Endothelial cell of umbilical vein (primary cell): ENCODE measurements around the gene PPP1R26. TPM values are rescaled to one million over a fixed set of nuclear protein-coding genes. Genes with fewer than 3 reads are reported as not detected.
"Not testable (repeated sequence)": the region's sequence is repeated elsewhere in the genome, so short reads cannot be mapped to it uniquely, and the experiment has no call there.

Source experiments
- BruUV-seq: library from RNA; stranded (reverse); fragments of 400-500 nt; replicated peaks from 2 replicates; lab custom pipeline; 2021; lab: Mats Ljungman, UMichigan
- CTCF ChIA-PET: fragments of 300-600, 350-600 bp; sonication (Branson Sonifier 250); formaldehyde crosslinking; loops from one replicate; lab custom pipeline; 2021; ENCODE audit warnings: antibody characterized with exemption, inconsistent platforms; lab: Charles Lee
- POLR2A ChIA-PET: fragments of 300-600, 350-600 bp; sonication (Branson Sonifier 250); formaldehyde crosslinking; loops from one replicate; lab custom pipeline; 2021; ENCODE audit warnings: antibody characterized with exemption, inconsistent platforms; lab: Charles Lee
- DNase-seq: peaks from one replicate; pipeline ENCODE4 v3.0.0-alpha.2; 2011; ENCODE audit warnings: low read depth, low spot score
- FAIRE-seq: peaks from 2 replicates; lab custom pipeline; 2011; peaks lifted over from hg19 to GRCh38; lab: Jason Lieb, UNC
- H2AFZ ChIP-seq: 2 replicates; pipeline ENCODE4 v1.6.0; 2012; ENCODE audit warnings: low read depth, low read length, control low read depth, inconsistent platforms
- H3K27ac ChIP-seq: 2 replicates; pipeline ENCODE4 v1.5.1; 2011; ENCODE audit warnings: low read depth, mild to moderate bottlenecking, control low read depth, low read length, moderate library complexity; ENCODE audit not compliant: insufficient read depth
- H3K27me3 ChIP-seq, 2 experiments: 2 replicates each; pipeline versions ENCODE4 v1.6.0 to v1.6.1; 2011; ENCODE audit warnings: low read length in 2 of 2, mixed read lengths in 1 of 2; ENCODE audit not compliant: control insufficient read depth in 2 of 2, insufficient read depth in 2 of 2
- H3K36me3 ChIP-seq, 2 experiments: 2 replicates in 1 of 2; 3 replicates in 1 of 2; pipeline ENCODE4 v1.5.1; 2011; ENCODE audit warnings: low read length in 2 of 2, mild to moderate bottlenecking in 1 of 2, moderate library complexity in 1 of 2; ENCODE audit not compliant: control insufficient read depth in 2 of 2, insufficient read depth in 2 of 2; ENCODE audit errors: extremely low read depth in 1 of 2
- H3K4me1 ChIP-seq: 3 replicates; pipeline ENCODE4 v1.5.1; 2011; ENCODE audit warnings: mild to moderate bottlenecking, low read length; ENCODE audit not compliant: control insufficient read depth, insufficient read depth; ENCODE audit errors: extremely low read depth
- H3K4me2 ChIP-seq: 2 replicates; pipeline ENCODE4 v1.6.1; 2011; ENCODE audit warnings: low read length, control low read depth, mixed read lengths; ENCODE audit not compliant: insufficient read depth
- H3K4me3 ChIP-seq, 3 experiments: fragments of 200-600 bp in 1 of 3; sonication (generic), shearing (Covaris generic) in 1 of 3; replicated peaks in 1 of 3; 2 replicates each; pipeline ENCODE4 v1.5.1; 2011 to 2016; ENCODE audit warnings: control low read depth in 3 of 3, low read length in 3 of 3, mild to moderate bottlenecking in 2 of 3, inconsistent platforms in 1 of 3, low read depth in 1 of 3, moderate library complexity in 1 of 3; ENCODE audit not compliant: insufficient read depth in 1 of 3
- H3K79me2 ChIP-seq: 2 replicates; pipeline ENCODE4 v1.6.0; 2012; ENCODE audit warnings: low read length, inconsistent platforms; ENCODE audit not compliant: control insufficient read depth, insufficient read depth
- H3K9ac ChIP-seq: replicated peaks from 2 replicates; pipeline ENCODE3; 2011; ENCODE audit warnings: low read length, control low read depth; ENCODE audit not compliant: insufficient read depth; ENCODE audit errors: extremely low read depth
- H3K9me1 ChIP-seq: replicated peaks from 3 replicates; pipeline ENCODE4 v1.6.0; 2011; ENCODE audit warnings: mild to moderate bottlenecking, low read length; ENCODE audit not compliant: control insufficient read depth, insufficient read depth; ENCODE audit errors: extremely low read depth
- H3K9me3 ChIP-seq: replicated peaks from 2 replicates; pipeline ENCODE4 v1.5.1; 2012; ENCODE audit warnings: low read length, inconsistent platforms; ENCODE audit not compliant: control insufficient read depth, insufficient read depth
- H4K20me1 ChIP-seq: replicated peaks from 2 replicates; pipeline ENCODE3; 2011; ENCODE audit warnings: mild to moderate bottlenecking, low read length; ENCODE audit not compliant: control insufficient read depth, insufficient read depth; ENCODE audit errors: extremely low read depth
- CTCF ChIP-seq, 2 donors: IDR thresholded peaks; 1 replicate in 1 of 2; 2 replicates in 1 of 2; pipeline ENCODE4 v1.5.1; 2011; ENCODE audit warnings: low read length in 2 of 2, mild to moderate bottlenecking in 2 of 2, moderate library complexity in 2 of 2, control low read depth in 1 of 2, inconsistent platforms in 1 of 2, low read depth in 1 of 2; ENCODE audit not compliant: insufficient read depth in 1 of 2; ENCODE audit errors: extremely low read depth in 1 of 2
- FOS ChIP-seq: IDR thresholded peaks from 2 replicates; pipeline ENCODE4 v1.6.1; 2011; ENCODE audit warnings: mild to moderate bottlenecking, low read length, moderate library complexity, borderline replicate concordance; ENCODE audit not compliant: insufficient read depth
- JUN ChIP-seq: IDR thresholded peaks from 2 replicates; pipeline ENCODE4 v1.6.1; 2011; ENCODE audit warnings: borderline replicate concordance, low read depth; ENCODE audit not compliant: insufficient read length, insufficient read depth
- MAX ChIP-seq: IDR thresholded peaks from 2 replicates; pipeline ENCODE4 v1.6.1; 2011; ENCODE audit not compliant: insufficient read depth, insufficient read length
- MYC ChIP-seq: IDR thresholded peaks from one replicate; pipeline ENCODE4 v1.6.1; 2011; ENCODE audit warnings: mild to moderate bottlenecking, low read depth, low read length
- POLR2A ChIP-seq: IDR thresholded peaks from 2 replicates; pipeline ENCODE4 v1.6.1; 2012; ENCODE audit warnings: low read depth, mild to moderate bottlenecking, control low read depth, low read length
- POLR2AphosphoS5 ChIP-seq: IDR thresholded peaks from 2 replicates; pipeline ENCODE4 v1.6.1; 2012; ENCODE audit warnings: low read depth, mild to moderate bottlenecking, control low read depth, low read length, moderate library complexity; ENCODE audit not compliant: insufficient read depth
- dilution Hi-C: fragments of 300-500 bp; cut with MboI; formaldehyde crosslinking; loops from one replicate; pipeline ENCODE4 v1.15.0; 2019; ENCODE audit warnings: low sequenced_read_pairs; ENCODE audit not compliant: extremely low pct_ligation_motif_present
- intact Hi-C: fragments of 100-400 bp; cut with micrococcal nuclease; formaldehyde crosslinking; loops from one replicate; pipeline ENCODE4 v1.10.0; 2022
- polyA plus RNA-seq, 4 experiments: library from polyadenylated mRNA; depleted of rRNA in 3 of 4; stranded (reverse) in 3 of 4; unstranded in 1 of 4; fragments of >200 nt; gene quantifications; 2 replicates each; pipeline versions ENCODE4 v1.2.1 to v1.2.3, GENCODE V29; 2011 to 2012; ENCODE audit warnings: missing spikeins in 1 of 4
- total RNA-seq: library from RNA; stranded (reverse); gene quantifications from 2 replicates; pipeline ENCODE4 v1.2.3, GENCODE V29; 2021

The PPP1R26 gene
- total and polyA plus RNA-seq, 2 donors (not counting 3 experiments of a cell fraction or from before 2014, with no cell fraction given), result 5.9 to 16.9 TPM

DNA sequence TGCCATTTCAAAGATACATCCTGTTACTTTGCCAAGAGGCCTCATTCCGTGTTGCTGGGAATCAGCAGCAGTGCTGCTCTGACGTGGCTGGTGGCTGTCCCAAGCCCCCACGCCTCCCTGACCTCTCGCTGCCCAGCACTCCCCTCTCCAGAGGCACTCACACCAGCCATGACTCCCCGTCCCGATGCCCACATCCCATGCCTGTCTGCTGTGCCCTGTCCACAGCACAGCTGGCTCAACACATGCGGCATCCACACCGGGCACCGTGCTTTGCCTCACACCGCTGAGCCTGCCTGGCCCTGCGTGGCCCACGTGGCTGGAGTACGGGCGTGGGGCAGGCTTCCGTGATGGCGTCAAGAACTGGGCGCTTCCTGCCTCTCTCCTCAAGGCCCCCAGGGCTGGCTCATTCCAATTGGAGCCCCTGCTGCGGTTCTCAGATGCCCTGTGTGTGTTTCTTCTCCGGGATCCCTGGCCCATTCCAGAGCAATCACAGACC is 33.8 kb downstream of the PPP1R26 start:
- intact Hi-C loops, result no loop called here
- ChIA-PET POLR2A (no interaction called here), CTCF (interaction anchor here (1.0 kb wide), 1 partner anchor 9 kb away, joined by 5 read pairs; no protein-coding TSS in a partner anchor)
- Histone ChIP-seq H3K9me1 (no peaks in the 10 kb centered on the region), H2AFZ (no peak overlapping the region), H4K20me1 (no peaks in the 10 kb centered on the region), H3K27ac (no peak overlapping the region), H3K27me3 (no peaks in the 10 kb centered on the region), H3K9ac (no peak overlapping the region), H3K36me3 (no peaks in the 10 kb centered on the region), H3K4me2 (no peak overlapping the region), H3K9me3 (no peaks in the 10 kb centered on the region), H3K79me2 (no peaks in the 10 kb centered on the region), H3K4me1 (peaks cover 13% of the 10 kb centered on the region), H3K4me3 (no peak overlapping the region)
- TF ChIP-seq POLR2AphosphoS5 (no peak), JUN (no peak), MAX (no peak), CTCF (IDR thresholded peaks at IDR 0.05; ENCODE audit: extremely low read depth in 1 of 2, insufficient read depth in 1 of 2, low read depth in 1 of 2, low read length in 2 of 2) (no peak), FOS (no peak), POLR2A (no peak), MYC (no peak)
- FAIRE-seq (no peak), DNase-seq (no peak)
- no TSS peak for BruUV-seq
- dilution Hi-C loops, result no loop called here

DNA sequence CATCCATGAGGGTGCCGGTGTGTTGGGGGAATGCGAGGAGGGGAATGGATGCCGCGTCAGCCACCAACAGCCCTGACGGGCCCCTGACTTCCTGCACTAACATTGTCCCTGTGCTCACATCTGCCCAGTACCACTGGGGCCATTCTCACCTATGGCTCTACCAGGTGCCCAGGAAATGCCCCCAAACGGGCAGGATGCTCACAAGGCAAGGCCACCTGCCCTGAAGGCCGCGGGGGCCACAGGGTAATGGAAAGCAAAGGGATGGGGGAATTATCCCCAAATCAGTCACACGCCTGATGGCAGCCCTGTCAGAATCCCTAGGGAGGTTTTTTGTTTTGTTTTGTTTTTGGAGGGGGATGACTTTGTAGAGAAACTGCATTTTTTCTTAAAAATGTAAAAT is 34.3 kb downstream of the PPP1R26 start:
- BruUV-seq, H4K20me1 ChIP-seq, POLR2A ChIA-PET: not testable (repeated sequence)

More for the DNA sequence above, 34.3 kb downstream of the PPP1R26 start:
- H3K4me3 ChIP-seq, H3K27ac ChIP-seq, FAIRE-seq, H3K9me3 ChIP-seq, intact Hi-C loops, dilution Hi-C loops, H3K27me3 ChIP-seq, H3K9me1 ChIP-seq, H3K9ac ChIP-seq, H3K4me2 ChIP-seq, H2AFZ ChIP-seq, CTCF ChIA-PET, H3K79me2 ChIP-seq, DNase-seq, H3K36me3 ChIP-seq: not testable (repeated sequence)
- peaks cover 13% of the 10 kb centered on the region for H3K4me1 ChIP-seq
